G401 (cell line): ENCODE measurements around the gene DPP7. TPM values are rescaled to one million over a fixed set of nuclear protein-coding genes. Genes with fewer than 3 reads are reported as not detected.

Experiments used
- DNase-seq: peaks from one replicate; pipeline ENCODE4 v3.0.0-alpha.2; 2015; ENCODE audit warnings: low spot score
- in situ Hi-C: cut with HindIII; loops from 2 replicates; pipeline ENCODE4 v1.10.0; 2016; ENCODE audit warnings: low sequenced_read_pairs, mixed read lengths
- total RNA-seq: library from RNA; depleted of rRNA; stranded (reverse); fragments of >200 nt; shearing (Covaris generic); gene quantifications from 2 replicates; pipeline ENCODE4 v1.2.3, GENCODE V29; 2014

The DPP7 gene
- total RNA-seq, 1 experiment from 2014 or later: 1.2 TPM

DNA sequence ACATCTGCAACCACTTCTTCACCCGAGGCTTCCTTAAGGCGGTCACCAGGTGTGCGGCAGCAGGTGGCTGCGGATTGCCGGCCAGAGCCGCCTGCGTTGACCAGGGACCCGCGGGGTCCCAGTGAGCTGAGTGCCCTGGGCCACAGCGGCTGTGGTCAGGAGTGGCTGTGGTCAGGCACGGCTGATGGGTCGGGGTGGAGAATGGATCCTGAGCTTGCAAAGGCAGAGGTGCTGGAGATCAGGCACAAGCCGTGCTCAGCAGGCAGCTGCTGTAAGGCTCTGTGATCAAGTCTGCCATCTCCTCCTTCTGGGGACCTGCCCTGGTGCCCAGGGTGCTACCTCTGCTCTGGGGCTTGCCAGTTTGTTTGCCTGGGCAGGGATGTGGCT, 35.1 kb downstream of the DPP7 start:
- DNase-seq: no peak
- in situ Hi-C loops: no loop called here

DNA sequence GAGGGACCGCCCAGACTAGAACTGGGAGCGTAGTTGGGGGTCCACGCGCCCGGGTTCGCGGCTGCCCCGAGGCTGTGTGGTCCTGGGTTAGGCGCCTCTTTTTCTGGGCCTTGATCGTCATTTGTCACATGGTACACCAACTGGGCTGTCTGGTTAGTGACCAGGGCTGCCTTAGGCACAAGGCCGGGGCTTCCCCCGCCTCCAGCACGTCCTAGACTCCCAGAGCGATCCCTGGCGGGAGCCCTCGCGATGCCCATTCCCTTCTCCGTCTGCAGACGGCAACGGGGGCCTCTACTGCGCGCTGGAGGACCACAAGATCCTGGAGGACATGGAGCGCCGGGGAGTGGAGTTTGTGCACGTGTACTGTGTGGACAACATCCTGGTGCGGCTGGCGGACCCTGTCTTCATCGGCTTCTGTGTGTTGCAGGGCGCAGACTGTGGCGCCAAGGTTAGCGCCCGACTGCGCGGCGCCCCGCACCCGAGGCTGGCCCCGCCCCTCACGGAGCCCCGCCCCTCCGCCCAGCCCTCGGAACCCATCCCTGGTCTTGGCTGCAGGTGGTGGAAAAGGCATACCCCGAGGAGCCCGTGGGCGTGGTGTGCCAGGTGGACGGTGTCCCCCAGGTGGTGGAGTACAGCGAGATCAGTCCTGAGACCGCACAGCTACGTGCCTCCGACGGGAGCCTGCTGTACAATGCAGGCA, 35.7 kb downstream of the DPP7 start:
- DNase-seq: no peak
- in situ Hi-C loops: no loop called here

DNA sequence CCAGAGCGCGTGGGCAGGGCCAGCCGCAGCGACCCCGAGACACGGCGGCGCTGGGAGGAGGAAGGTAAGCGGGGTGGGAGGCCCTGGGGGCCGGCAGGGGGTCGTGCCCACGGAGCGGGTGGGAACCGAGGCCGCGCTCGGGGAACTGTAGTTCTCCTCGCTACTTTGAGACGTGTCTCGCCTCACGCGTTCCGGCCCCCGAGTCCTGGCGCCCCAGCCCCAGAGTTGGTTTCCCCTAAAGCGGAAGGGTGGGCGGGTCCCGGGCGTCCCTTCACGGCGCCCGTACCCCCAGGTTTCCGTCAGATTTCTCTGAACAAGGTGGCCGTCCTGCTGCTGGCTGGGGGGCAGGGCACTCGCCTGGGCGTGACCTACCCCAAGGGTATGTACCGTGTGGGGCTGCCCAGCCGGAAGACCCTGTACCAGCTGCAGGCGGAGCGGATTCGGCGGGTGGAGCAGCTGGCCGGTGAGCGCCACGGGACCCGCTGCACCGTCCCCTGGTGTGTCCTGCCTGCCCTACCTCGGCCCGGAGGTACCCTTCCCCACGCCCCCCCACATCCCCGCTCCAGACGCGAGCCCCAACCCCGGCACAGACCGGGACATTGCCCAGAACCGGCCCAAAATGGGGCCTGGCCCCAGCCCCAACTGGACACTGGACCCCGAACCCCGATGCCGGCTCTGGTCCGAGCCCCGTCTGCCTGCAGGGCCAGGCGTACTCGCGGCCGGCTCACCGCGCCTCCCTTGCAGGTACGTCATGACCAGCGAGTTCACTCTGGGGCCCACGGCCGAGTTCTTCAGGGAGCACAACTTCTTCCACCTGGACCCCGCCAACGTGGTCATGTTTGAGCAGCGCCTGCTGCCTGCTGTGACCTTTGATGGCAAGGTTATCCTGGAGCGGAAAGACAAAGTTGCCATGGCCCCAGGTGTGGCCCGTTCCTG, 36.5 kb downstream of the DPP7 start:
- DNase-seq: no peak
- in situ Hi-C loops: no loop called here

DNA sequence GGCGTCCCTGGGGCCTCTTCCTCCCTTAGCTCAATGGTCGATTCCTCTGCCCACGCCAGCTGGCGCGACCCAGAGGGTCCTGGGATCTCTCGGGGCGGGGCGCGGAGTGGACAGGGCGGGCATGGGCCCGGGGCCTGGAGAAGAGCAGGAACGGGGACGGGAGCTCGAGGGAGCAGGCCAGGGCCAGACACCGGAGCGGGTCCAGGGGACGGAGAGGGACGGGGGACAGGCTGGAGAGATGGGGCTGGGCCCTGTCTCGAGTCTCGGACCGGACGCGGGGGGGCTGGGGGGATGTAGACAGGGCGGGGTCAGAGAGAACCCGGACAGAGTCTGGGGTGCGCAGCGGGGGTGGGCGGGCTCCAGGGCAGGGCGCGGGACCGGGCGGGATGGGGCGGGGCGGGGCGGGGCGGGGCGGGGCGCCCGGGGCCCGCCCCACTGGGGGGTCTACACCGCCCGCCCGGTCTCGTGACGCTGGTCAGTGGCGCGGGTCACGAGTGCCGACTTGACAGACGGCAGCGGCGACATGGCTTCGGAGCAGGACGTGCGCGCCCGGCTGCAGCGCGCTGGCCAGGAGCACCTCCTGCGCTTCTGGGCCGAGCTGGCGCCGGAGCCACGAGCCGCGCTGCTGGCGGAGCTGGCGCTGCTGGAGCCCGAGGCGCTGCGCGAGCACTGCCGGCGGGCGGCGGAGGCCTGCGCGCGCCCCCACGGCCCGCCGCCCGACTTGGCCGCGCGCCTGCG, 37.4 kb downstream of the DPP7 start, which contains the start of gene UAP1L1:
Gene UAP1L1 (plus strand): TSS at position 508 of the 738 bp plus-strand sequence. CDS start 16 bp downstream, at position 524.
- no peak for DNase-seq
- in situ Hi-C loops: no loop called here

DNA sequence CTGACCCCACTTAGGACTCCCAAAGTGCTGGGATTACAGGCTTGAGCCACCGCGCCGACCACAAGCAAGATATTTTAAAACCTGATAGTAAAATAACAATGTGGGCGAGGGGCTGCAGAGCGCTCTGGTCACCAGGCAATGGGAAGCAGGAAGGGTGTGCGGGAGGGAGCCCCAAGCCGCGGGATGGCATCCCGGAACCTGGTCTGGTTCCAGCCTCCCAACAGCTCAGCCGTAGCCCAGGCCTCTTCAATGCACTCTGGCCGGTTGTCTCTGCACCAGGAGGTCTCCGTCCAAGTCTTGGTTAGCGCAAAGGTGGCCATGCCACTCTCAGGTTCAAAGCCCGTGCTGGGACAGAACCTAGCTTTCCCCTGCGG, 37.9 kb downstream of the DPP7 start:
- no peak for DNase-seq

DNA sequence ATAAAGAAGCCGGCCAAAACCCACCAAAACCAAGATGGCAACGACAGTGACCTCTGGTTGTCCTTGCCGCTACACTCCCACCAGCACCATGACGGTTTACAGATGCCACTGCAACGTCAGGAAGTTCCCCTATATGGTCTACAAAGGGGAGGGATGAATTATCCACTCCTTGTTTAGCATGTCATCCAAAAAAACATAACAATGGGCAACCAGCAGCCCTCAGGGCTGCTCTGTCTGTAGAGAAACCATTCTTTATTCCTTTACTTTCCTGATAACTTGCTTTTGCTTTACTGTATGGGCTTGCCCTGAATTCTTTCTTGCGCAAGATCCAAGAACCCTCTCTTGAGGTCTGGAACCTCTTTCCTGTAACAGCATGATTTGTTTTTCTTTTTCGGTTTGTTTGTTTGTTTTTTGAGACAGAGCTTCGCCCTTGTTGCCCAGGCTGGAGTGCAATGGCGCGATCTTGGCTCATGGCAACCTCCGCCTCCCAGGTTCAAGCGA, 39.2 kb downstream of the DPP7 start:
- no peak for DNase-seq
- in situ Hi-C loops: no loop called here

More for the DNA sequence above, 37.9 kb downstream of the DPP7 start:
- in situ Hi-C loops: no loop called here

DNA sequence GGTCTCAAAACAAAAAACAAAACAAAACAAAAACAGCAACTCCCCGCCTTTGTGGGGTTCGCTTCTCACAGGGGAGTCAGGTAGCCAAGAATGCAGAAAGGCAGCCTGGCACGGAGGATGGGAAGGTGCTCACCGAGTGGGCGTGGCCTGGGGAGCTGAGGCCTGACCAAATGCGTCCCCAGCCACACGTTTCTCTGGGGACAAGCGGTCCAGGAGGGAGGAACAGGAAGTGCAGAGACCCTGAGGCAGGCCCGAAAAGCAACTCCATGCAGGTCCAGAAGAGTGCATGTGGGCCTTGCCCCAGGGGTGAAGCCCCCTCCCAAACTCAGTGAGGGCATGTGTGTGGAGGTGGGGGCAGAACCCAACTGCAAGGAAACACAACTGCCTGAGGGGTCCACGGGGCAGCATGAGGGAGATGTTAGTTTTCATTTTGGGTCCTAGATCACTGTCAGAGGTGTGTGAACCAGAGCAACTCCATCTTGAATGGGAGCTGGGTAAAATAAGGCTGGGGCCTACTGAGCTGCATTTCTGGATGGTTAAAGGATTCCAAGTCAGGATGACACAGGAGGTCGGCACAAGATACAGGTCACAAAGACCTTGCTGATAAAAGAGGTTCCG, 39.8 kb downstream of the DPP7 start:
- in situ Hi-C loops: no loop called here
- DNase-seq: no peak

DNA sequence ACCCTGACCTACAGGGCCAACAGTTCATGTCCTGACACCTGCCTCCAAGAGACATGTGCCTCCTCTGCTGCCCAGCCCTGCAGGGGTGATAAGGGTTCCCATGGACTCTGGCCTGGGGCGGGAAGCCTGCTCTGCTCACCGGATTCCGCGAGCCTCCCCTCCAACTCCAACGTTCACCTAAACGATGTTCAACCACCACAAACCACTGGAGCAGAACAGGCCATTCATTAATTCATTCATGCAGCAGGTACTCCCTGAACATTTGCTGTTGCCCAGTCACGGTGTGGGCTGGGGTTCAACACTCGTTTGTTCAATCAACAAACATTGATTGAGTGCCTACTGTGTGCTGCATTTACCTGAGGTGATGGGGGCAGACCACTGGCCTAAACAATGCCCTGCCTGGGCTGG, 40.5 kb downstream of the DPP7 start:
- in situ Hi-C loops: no loop called here
- DNase-seq: no peak

DNA sequence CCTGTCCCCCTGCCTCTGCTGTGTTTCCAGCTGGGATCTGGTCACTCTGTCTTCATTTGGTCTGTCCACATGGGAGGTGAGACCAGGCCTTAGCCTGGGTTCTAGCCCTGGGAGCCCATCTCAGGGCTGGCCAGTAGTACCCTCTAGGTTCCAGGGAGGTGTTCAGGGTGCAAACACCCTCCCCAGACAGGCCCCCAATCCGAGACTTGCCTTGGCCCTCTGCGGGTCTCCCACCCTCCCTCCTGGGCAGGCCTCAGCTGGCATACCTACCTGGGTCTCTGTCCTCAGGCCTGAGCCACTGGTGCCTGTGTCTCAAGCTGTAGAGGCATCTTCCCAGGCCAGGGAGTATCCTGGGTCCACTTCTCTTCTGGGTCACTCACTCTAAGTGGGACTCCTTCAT, 43.3 kb downstream of the DPP7 start:
- DNase-seq: no peak
- in situ Hi-C loops: no loop called here

DNA sequence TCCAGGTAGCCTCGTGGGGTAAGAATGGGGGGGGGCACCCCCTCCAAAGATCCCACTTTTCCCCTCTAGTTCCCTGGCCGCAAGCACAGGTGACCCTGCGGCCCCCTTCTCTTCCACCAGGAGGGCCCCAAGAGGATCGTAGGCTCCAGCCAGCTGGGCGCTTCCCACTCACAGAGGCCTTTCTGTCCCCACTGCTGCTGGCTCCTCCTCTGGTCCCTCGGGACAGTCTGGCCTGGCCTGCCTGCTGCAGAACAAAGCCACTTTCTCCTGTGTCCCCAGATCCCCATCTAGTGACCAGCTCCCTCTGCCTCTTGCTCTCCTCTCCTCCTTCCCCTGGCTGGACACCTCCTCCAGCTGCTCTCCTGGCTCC, 43.6 kb downstream of the DPP7 start:
- DNase-seq: peak; percentile 39
- in situ Hi-C loops: no loop called here

DNA sequence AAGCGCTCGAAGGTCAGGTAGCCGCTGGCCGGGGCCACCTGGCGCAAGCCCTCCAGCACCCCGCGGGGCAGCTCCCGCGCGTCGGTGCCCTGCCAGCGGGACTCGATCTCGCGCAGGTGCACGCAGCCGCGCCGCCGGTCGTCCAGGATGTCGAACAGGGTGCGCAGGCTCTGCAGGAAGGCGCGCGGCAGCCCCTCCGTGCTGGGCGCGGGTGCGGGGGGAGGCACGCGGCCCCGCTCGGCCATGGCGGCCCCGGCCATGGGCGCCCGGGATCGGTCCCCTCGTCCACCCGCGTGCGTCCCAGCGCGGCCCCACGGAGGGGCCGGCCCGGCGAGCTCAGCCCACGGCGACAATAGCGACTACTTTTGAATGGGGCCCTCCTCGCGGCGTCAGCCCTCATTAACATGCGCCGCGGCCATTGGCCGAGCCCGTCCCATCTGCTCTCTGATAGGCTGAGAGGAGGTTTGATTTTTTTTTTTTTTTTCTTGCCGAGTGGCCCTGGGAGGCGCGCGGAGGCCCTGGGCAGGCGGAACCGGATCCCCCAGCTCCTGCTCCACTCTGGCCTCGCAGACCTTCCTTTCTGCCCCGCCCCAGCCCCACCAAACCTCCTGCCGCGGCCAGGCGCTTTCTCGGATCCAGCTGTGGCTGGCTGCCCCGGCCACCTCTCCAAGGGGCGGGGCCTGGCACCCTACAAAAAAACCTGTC, 44.2 kb downstream of the DPP7 start, which contains the start of gene SAPCD2:
Gene SAPCD2 (minus strand): TSS at position 357 of the 705 bp plus-strand sequence. CDS start 97 bp downstream, at position 260.
- peak; percentile 77 for DNase-seq
- in situ Hi-C loops: no loop called here

DNA sequence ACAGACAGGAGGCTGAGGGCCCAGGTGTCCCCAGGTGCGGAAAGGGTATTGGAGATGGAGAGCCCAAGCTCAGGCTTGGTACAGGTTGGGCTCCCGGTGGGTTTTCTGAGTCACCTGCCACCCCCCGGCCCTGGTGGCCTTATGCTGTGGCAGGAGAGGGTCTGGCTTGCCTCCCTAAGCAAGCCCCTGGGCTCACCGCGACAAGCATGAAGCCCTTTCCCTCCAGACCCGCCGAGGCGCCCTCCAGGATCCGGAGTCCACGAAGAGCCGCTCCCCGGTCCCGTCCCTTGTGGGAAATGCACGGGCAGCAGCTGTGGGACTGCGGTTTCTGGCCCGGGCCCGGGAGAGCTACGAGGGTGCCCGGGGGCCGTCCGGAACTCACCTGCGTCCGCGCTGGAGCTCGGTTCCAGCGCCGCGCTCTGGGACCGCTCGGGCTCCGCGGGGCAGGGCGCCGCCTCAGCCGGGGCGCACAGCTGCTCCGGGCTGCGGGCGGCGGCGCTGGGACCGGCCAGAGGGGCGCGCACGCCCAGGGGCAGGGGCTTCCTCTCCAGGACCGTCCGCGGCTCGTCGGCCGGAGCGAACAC, 44.9 kb downstream of the DPP7 start:
- DNase-seq: no peak
- in situ Hi-C loops: no loop called here

DNA sequence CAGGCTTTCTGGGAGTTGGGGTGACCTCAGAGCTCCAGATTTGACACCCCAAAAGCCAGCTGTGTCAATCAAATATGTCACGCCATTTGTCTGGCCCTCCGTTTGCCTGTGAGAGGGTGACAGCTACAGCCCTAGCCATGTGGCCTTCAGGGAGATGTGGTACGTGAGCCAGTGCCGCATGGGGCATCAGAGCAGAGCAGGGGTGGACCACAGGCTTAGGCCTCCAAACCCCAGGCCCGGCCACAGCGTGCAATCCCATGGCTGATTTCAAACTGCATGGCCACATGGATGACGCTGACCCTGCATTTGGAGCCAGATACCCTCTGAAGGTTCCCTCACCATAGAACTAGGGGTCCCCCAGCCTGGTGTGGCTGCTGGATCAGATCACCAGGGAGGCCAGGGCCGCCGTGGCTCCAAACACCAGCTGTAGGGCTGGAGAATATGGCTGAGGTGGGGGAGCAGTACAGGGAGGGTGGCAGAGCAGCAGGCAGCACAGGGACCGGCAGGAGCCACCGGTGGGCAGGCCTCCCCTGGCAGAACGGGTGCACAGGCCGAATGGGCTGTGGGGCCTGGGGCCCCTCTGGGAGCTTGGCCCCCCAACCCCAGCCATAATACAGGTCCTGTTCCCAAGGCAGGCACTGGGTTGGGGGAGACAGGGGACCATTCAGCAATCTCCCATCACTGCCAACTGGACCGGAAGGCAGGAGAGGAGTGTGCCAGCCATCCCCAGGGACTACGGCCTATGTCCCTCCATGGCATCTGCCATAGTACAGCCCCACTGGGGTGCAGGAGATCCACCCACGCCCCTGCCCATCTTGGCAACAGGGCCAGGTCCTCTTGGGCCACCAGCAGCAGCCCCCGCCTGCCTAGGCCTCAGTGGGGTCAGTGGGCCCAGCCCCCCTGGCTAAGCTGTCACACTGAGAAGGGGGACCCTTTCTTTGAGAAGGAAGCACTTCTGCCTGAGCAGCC, 45.7 kb downstream of the DPP7 start:
- in situ Hi-C loops: no loop called here
- DNase-seq: no peak

DNA sequence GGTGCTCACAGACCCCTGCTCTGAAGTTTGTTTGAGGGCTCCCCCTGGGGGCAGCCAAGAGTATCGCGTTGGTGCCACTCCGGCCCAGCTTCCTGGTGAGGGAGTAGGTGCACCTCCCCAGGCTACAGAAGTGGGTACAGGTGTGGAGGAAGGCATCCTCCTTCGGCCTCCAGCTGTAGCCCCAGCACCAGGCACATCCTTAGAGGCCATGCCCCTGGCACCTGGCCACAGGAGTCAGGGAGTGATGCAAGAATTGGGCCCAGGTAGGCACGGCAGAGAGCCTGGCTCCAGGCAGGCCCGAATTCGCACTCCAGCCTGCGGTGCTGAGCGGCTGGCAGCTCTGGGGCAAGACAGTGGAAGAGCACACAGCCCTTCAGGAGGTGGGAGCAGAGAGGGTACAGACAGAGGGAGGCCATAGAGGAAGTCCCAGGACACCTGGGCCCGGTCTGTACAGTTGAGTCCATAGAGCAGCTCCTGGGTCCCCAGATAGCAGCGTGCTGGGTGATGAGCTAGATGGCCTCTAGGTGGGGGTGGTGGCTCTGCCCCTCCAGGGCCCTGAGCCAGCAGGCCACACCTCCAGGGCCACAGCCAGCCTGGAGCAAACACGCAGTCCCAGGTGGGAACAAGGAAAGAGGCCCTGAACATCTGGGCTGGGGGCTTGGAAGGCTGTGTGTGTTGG, 46.5 kb downstream of the DPP7 start:
- in situ Hi-C loops: no loop called here

DNA sequence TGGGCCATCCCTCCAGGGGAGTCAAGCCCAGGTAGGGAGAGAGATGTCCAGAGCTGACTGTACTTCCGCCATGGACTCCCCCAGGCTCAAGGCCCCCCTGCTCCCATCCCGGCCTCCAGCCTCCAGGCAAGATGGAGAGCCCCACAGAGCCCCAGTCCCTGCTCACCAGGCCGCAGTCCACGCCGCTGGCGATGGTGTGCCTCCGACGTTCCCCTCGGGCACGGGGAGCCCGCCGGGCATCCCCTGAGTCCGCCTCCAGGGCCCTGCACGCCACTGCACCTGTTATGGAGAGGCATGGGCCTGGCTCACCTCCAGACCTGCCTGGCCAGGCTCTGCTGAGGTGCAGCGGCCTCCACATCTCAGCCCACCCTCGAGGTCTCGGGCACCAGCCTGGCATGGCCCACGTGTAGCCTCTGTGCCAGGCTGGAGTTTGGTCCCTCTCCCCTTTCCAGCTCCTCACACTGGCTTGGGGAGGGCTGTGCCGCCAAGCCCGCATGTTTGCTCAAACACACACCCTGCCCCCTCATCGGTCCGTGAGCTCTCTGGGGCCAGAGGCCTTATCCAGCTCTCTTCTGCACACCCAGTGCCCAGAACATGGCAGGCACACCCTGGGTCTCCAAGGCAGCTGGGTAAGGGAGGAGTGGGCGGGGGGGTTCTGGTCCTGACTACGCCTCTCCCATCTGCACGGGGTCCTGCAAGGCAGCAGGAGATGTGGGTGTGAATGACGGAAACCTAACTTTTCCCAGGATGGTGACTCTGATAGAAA, 48.3 kb downstream of the DPP7 start:
- in situ Hi-C loops: no loop called here
- no peak for DNase-seq

More for the DNA sequence above, 46.5 kb downstream of the DPP7 start:
- peak; percentile 74 for DNase-seq
